ENCODE data around the gene MAPK12.

DNA sequence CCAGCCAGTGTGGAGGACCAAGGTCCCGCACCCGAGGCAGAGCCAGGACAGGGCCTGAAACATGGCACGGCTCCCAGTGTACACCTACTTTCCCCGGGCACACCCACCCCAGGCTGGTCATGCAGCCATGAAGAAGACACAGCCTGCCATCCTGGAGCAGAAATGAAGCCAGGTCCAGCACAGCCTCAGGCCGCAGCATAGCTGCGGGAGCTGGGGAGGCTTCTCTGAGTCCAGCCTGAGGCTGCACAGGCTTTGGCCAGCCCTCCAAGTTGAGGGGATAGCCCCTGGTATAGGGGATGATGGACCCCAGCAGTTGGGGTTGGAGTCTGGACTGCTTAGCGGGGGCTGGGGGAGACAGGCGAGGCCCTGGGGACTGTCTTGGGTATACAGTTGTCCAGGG lies 7.5 kb downstream of the MAPK12 start:
- TF ChIP-seq, protein P1, sequence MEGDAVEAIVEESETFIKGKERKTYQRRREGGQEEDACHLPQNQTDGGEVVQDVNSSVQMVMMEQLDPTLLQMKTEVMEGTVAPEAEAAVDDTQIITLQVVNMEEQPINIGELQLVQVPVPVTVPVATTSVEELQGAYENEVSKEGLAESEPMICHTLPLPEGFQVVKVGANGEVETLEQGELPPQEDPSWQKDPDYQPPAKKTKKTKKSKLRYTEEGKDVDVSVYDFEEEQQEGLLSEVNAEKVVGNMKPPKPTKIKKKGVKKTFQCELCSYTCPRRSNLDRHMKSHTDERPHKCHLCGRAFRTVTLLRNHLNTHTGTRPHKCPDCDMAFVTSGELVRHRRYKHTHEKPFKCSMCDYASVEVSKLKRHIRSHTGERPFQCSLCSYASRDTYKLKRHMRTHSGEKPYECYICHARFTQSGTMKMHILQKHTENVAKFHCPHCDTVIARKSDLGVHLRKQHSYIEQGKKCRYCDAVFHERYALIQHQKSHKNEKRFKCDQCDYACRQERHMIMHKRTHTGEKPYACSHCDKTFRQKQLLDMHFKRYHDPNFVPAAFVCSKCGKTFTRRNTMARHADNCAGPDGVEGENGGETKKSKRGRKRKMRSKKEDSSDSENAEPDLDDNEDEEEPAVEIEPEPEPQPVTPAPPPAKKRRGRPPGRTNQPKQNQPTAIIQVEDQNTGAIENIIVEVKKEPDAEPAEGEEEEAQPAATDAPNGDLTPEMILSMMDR (IDR thresholded peaks at IDR 0.05; ENCODE audit: low read depth, low read length, missing input control), result no peak
- TF ChIP-seq GABPA (IDR thresholded peaks at IDR 0.05 in 1 of 2, conservative IDR thresholded peaks at IDR 0.05 in 1 of 2), result no peak
- TF ChIP-seq RAD21 (IDR thresholded peaks at IDR 0.05), result no peak
- TF ChIP-seq TAF1 (conservative IDR thresholded peaks at IDR 0.05), result no peak
- TF ChIP-seq SP1 (IDR thresholded peaks at IDR 0.05), result no peak
- TF ChIP-seq, protein P2, sequence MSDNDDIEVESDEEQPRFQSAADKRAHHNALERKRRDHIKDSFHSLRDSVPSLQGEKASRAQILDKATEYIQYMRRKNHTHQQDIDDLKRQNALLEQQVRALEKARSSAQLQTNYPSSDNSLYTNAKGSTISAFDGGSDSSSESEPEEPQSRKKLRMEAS (IDR thresholded peaks at IDR 0.05), result no peak
- TF ChIP-seq, protein P3, sequence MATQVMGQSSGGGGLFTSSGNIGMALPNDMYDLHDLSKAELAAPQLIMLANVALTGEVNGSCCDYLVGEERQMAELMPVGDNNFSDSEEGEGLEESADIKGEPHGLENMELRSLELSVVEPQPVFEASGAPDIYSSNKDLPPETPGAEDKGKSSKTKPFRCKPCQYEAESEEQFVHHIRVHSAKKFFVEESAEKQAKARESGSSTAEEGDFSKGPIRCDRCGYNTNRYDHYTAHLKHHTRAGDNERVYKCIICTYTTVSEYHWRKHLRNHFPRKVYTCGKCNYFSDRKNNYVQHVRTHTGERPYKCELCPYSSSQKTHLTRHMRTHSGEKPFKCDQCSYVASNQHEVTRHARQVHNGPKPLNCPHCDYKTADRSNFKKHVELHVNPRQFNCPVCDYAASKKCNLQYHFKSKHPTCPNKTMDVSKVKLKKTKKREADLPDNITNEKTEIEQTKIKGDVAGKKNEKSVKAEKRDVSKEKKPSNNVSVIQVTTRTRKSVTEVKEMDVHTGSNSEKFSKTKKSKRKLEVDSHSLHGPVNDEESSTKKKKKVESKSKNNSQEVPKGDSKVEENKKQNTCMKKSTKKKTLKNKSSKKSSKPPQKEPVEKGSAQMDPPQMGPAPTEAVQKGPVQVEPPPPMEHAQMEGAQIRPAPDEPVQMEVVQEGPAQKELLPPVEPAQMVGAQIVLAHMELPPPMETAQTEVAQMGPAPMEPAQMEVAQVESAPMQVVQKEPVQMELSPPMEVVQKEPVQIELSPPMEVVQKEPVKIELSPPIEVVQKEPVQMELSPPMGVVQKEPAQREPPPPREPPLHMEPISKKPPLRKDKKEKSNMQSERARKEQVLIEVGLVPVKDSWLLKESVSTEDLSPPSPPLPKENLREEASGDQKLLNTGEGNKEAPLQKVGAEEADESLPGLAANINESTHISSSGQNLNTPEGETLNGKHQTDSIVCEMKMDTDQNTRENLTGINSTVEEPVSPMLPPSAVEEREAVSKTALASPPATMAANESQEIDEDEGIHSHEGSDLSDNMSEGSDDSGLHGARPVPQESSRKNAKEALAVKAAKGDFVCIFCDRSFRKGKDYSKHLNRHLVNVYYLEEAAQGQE (IDR thresholded peaks at IDR 0.05), result no peak
- no peak for TF ChIP-seq RXRA (IDR thresholded peaks at IDR 0.05)

Data from liver (tissue), 3 donors.